Activated CD8-positive, alpha-beta T cell treated with anti-CD3 and anti-CD28 coated beads for 36 hours (primary cell): ENCODE results near the gene ANKRD66. TPM values are rescaled to one million over a fixed set of nuclear protein-coding genes. Genes with fewer than 3 reads are reported as not detected.

ENCODE experiments used
- ATAC-seq: fragments of 200-7000 bp; cut with Tn5 transposase; one replicate; pipeline ENCODE4 v1.10.0; 2021; ENCODE audit warnings: mild to moderate bottlenecking, moderate library complexity
- CTCF ChIA-PET: fragments of 350-600 bp; sonication (Branson Sonifier 250); formaldehyde crosslinking; loops from one replicate; lab custom pipeline; 2021; ENCODE audit warnings: antibody characterized with exemption; lab: Charles Lee
- POLR2A ChIA-PET: fragments of 350-600 bp; sonication (Branson Sonifier 250); formaldehyde crosslinking; loops from one replicate; lab custom pipeline; 2021; ENCODE audit warnings: antibody characterized with exemption; lab: Charles Lee
- DNase-seq: peaks from one replicate; pipeline ENCODE4 v3.0.0-alpha.2; 2020
- H3K27ac Mint-ChIP-seq: one replicate; pipeline ENCODE4 v1.8.0; 2021; ENCODE audit warnings: mild to moderate bottlenecking, mixed read lengths
- H3K27me3 Mint-ChIP-seq: one replicate; pipeline ENCODE4 v1.8.0; 2021; ENCODE audit warnings: mixed read lengths
- H3K36me3 Mint-ChIP-seq: one replicate; pipeline ENCODE4 v1.8.0; 2021; ENCODE audit warnings: low read depth, mixed read lengths
- H3K4me1 Mint-ChIP-seq: one replicate; pipeline ENCODE4 v1.8.0; 2021; ENCODE audit warnings: low read depth, mixed read lengths
- H3K4me3 Mint-ChIP-seq: one replicate; pipeline ENCODE4 v1.8.0; 2021; ENCODE audit warnings: mild to moderate bottlenecking, moderate library complexity, mixed read lengths
- H3K9me3 Mint-ChIP-seq: one replicate; pipeline ENCODE4 v1.8.0; 2021; ENCODE audit warnings: mixed read lengths
- intact Hi-C: fragments of 100-400 bp; cut with micrococcal nuclease; formaldehyde crosslinking; loops from one replicate; pipeline ENCODE4 v1.10.0; 2022
- total RNA-seq, 2 experiments: library from RNA; stranded (reverse); gene quantifications; one replicate each; pipeline ENCODE4 v1.2.3, GENCODE V29; 2021
- TF ChIP-seq, protein P1 (sequence below): fragments of 200-600 bp; IDR thresholded peaks from one replicate; pipeline ENCODE4 v1.8.0; 2022; ENCODE audit warnings: antibody characterized with exemption, mild to moderate bottlenecking

Gene ANKRD66
- total RNA-seq, 2 experiments from 2014 or later = not detected

DNA sequence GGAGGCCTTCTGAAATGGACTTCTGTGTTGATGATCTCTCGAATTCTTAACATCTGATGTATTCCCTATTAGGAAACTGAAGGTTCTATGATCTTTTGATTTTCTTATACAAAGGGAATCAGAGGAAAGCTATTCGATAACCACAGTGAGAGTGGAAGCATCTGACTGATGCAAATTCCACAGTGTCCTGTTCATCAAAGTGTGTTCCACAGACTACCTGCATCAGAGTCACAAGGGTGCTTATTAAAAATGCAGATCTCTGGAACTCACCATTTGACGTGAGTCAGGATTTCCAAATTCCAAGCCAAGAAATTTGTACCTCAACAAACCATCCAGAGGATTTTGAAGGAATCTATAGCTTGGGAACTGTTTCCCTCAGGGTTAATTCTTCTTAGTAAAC, 42.1 kb downstream of the ANKRD66 start:
- TF ChIP-seq, protein P1, sequence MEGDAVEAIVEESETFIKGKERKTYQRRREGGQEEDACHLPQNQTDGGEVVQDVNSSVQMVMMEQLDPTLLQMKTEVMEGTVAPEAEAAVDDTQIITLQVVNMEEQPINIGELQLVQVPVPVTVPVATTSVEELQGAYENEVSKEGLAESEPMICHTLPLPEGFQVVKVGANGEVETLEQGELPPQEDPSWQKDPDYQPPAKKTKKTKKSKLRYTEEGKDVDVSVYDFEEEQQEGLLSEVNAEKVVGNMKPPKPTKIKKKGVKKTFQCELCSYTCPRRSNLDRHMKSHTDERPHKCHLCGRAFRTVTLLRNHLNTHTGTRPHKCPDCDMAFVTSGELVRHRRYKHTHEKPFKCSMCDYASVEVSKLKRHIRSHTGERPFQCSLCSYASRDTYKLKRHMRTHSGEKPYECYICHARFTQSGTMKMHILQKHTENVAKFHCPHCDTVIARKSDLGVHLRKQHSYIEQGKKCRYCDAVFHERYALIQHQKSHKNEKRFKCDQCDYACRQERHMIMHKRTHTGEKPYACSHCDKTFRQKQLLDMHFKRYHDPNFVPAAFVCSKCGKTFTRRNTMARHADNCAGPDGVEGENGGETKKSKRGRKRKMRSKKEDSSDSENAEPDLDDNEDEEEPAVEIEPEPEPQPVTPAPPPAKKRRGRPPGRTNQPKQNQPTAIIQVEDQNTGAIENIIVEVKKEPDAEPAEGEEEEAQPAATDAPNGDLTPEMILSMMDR = no peak
- H3K4me1 Mint-ChIP-seq = no peaks in the 10 kb centered on the region
- H3K27me3 Mint-ChIP-seq = no peaks in the 10 kb centered on the region
- no peak for ATAC-seq
- ChIA-PET POLR2A (no interaction called here), CTCF (interaction anchor here (1.2 kb wide), 1 partner anchor 11 kb away, joined by 3 read pairs; no protein-coding TSS in a partner anchor)
- H3K27ac Mint-ChIP-seq = no peak overlapping the region
- H3K36me3 Mint-ChIP-seq = no peaks in the 10 kb centered on the region
- DNase-seq = no peak
- no peak overlapping the region for H3K4me3 Mint-ChIP-seq
- intact Hi-C loops = no loop called here
- no peaks in the 10 kb centered on the region for H3K9me3 Mint-ChIP-seq

DNA sequence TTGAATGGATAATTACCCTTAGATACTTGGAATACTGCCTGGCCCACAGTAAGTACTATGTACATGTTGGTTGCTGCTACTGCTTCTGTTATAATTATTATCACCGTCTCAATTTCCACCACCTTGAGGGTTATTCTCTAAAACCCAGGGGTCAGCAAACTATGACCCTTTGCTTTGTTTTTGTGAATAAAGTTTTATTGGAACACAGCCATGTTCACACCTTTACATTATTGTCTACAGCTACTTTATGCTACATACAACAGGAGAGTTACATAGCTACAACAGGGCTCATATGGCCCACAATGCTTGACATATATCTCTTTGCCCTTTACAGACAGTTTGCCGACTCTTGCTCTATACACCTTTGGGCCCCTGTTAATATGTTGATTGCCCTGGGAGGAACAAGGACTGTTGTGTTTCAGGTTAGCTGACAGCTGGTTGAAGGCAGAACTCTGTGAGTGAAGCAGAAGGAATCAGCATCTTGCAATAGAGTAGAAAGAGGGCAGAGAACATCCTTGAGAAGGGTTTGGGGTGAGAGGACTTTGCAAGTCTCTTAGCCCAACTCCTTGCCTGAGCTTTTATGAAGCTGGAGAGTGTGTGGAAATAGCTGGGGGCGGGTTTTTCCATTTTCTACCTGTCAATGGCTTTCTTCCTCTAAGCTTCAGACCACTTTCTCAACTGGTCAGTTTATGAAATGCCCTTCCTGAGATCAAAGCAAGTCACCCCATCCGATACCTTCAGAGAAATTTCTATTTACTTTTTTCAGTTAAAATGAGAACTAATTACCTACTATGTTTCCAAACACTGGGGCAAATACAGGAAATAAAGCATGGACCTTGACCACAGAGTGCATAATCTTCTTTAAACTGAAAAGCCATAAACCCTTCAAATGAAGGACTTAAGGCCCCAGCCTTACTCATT, 43.0 kb downstream of the ANKRD66 start:
- no peaks in the 10 kb centered on the region for H3K9me3 Mint-ChIP-seq
- H3K27me3 Mint-ChIP-seq = peaks cover 1% of the 10 kb centered on the region
- intact Hi-C loops = no loop called here
- ATAC-seq (no peak), DNase-seq (no peak)
- H3K36me3 Mint-ChIP-seq = no peaks in the 10 kb centered on the region
- no peaks in the 10 kb centered on the region for H3K4me1 Mint-ChIP-seq
- H3K27ac Mint-ChIP-seq = no peak overlapping the region
- TF ChIP-seq, protein P1 = no peak
- ChIA-PET CTCF (no interaction called here), POLR2A (no interaction called here)
- no peak overlapping the region for H3K4me3 Mint-ChIP-seq

DNA sequence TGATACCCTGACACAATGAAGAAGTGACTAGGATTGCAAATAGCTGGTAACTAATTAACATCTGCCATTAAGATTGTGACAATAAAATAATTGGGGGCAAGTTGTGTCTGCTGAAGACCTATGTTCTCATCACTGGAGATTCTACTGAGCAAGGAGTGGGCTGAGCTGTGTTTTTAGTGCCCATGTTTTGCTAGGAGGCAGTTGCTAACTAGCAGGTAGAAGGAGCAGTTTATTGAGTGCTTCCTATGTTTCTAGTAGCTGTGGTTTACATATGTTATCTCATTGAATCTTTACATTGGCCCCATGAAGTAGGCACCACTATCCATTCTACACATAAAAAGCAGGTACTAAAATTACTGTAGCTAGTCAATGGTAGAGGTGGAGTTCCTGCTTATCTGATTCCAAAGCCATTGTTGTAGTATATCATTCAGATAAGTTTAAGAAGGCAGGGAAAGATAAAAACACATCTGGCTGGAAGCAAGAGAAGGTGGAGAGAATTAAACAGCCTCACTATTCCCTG, 43.7 kb downstream of the ANKRD66 start:
- intact Hi-C loops = no loop called here

DNA sequence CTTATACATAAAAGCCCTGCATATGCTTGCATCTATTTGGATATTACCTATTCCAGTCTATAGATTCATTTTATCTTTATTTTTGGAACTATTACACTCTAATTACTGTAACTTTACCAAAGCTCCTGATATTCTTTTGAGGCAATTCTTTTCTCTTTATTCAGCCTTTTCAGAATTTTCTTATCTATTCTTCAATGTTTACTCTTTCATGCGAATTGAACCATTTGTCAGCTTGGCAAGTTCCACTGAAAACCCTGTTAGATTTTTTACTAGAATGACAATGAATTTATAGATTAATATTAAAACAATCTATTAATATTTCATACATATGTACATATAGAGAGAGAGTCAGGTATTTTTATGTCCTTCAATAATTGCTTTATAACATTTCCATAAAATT, 45.9 kb downstream of the ANKRD66 start:
- CTCF ChIA-PET = no interaction called here
- Mint-ChIP-seq H3K36me3 (no peaks in the 10 kb centered on the region), H3K27ac (no peak overlapping the region)

More for the DNA sequence above, 43.7 kb downstream of the ANKRD66 start:
- ATAC-seq (no peak), DNase-seq (no peak)
- TF ChIP-seq, protein P1 = no peak
- Mint-ChIP-seq H3K27ac (no peak overlapping the region), H3K4me1 (no peaks in the 10 kb centered on the region), H3K4me3 (no peak overlapping the region), H3K27me3 (peaks cover 1% of the 10 kb centered on the region), H3K36me3 (no peaks in the 10 kb centered on the region), H3K9me3 (no peaks in the 10 kb centered on the region)
- ChIA-PET CTCF (no interaction called here), POLR2A (no interaction called here)

More for the DNA sequence above, 45.9 kb downstream of the ANKRD66 start:
- no peak overlapping the region for H3K4me3 Mint-ChIP-seq
- POLR2A ChIA-PET = no interaction called here
- H3K9me3 Mint-ChIP-seq = no peaks in the 10 kb centered on the region
- DNase-seq (no peak), ATAC-seq (no peak)
- intact Hi-C loops = no loop called here
- H3K27me3 Mint-ChIP-seq = peaks cover 4% of the 10 kb centered on the region
- TF ChIP-seq, protein P1 = no peak
- no peaks in the 10 kb centered on the region for H3K4me1 Mint-ChIP-seq
